Muscle layer of colon (tissue), 2 donors: ENCODE measurements around the gene GMFB.
"Not testable (repeated sequence)": the region's sequence is repeated elsewhere in the genome, so short reads cannot be mapped to it uniquely, and the experiment has no call there.

Experiments used
- H3K27ac ChIP-seq: one replicate; pipeline ENCODE4 v1.7.0; 2013; ENCODE audit warnings: low read depth, mild to moderate bottlenecking, low read length, moderate library complexity
- H3K27me3 ChIP-seq, 2 donors: one replicate each; pipeline ENCODE4 v1.7.0; 2013; ENCODE audit warnings: low read length in 2 of 2, mild to moderate bottlenecking in 2 of 2; ENCODE audit not compliant: insufficient read depth in 2 of 2, control insufficient read depth in 1 of 2
- H3K36me3 ChIP-seq: one replicate; pipeline ENCODE4 v1.7.0; 2013; ENCODE audit warnings: mild to moderate bottlenecking, low read length; ENCODE audit not compliant: insufficient read depth
- H3K4me1 ChIP-seq: one replicate; pipeline ENCODE4 v1.7.0; 2013; ENCODE audit warnings: mild to moderate bottlenecking, low read length; ENCODE audit not compliant: insufficient read depth
- H3K4me3 ChIP-seq, 2 donors: one replicate each; pipeline ENCODE4 v1.7.0; 2013; ENCODE audit warnings: low read length in 2 of 2, low read depth in 1 of 2, mild to moderate bottlenecking in 1 of 2, moderate library complexity in 1 of 2
- H3K9ac ChIP-seq: one replicate; pipeline ENCODE4 v1.7.0; 2013; ENCODE audit warnings: low read length
- H3K9me3 ChIP-seq: one replicate; pipeline ENCODE4 v1.7.0; 2013; ENCODE audit warnings: mild to moderate bottlenecking, low read length
- donor health status: abdominal sarcoma.
- donor health status: Adenocarcinoma of cecum.

The GMFB gene

GRCh38 chr14:54475911-54476310, 12.9 kb downstream of the GMFB start:
- Histone ChIP-seq H3K4me1 (peaks cover 12% of the 10 kb centered on the region), H3K27ac (no peak overlapping the region)

GRCh38 chr14:54475187-54475899, 13.4 kb downstream of the GMFB start:
- Histone ChIP-seq H3K9me3 (no peaks in the 10 kb centered on the region), H3K36me3 (peaks cover 11% of the 10 kb centered on the region), H3K9ac (no peak overlapping the region), H3K27me3 (no peaks in the 10 kb centered on the region), H3K4me3 (no peak overlapping the region), H3K27ac (no peak overlapping the region), H3K4me1 (peaks cover 12% of the 10 kb centered on the region)

More at GRCh38 chr14:54475911-54476310, 12.9 kb downstream of the GMFB start:
- Histone ChIP-seq H3K9me3 (no peaks in the 10 kb centered on the region), H3K27me3 (no peaks in the 10 kb centered on the region), H3K4me3 (no peak overlapping the region), H3K9ac (no peak overlapping the region), H3K36me3 (peaks cover 11% of the 10 kb centered on the region)

- H3K27ac ChIP-seq = no peak overlapping the region
- H3K9me3 ChIP-seq = no peaks in the 10 kb centered on the region
- H3K4me1 ChIP-seq = peaks cover 12% of the 10 kb centered on the region
- peaks cover 7% of the 10 kb centered on the region for H3K36me3 ChIP-seq
- H3K4me3 ChIP-seq = no peak overlapping the region
- H3K9ac ChIP-seq = no peak overlapping the region
- H3K27me3 ChIP-seq = no peaks in the 10 kb centered on the region
Observed at GRCh38 chr14:54474232-54474793, 14.5 kb downstream of the GMFB start.

GRCh38 chr14:54472315-54472714, 16.5 kb downstream of the GMFB start:
- H3K36me3 ChIP-seq = no peaks in the 10 kb centered on the region
- H3K4me1 ChIP-seq = peaks cover 12% of the 10 kb centered on the region
- no peaks in the 10 kb centered on the region for H3K27me3 ChIP-seq
- no peaks in the 10 kb centered on the region for H3K9me3 ChIP-seq
- no peak overlapping the region for H3K9ac ChIP-seq
- no peak overlapping the region for H3K4me3 ChIP-seq
- H3K27ac ChIP-seq = no peak overlapping the region

- Histone ChIP-seq H3K9ac (no peak overlapping the region), H3K27ac (no peak overlapping the region), H3K4me3 (no peak overlapping the region), H3K36me3 (no peaks in the 10 kb centered on the region), H3K27me3 (no peaks in the 10 kb centered on the region), H3K9me3 (no peaks in the 10 kb centered on the region), H3K4me1 (peaks cover 12% of the 10 kb centered on the region)
Observed at GRCh38 chr14:54471641-54472040, 17.1 kb downstream of the GMFB start.

- H3K4me1 ChIP-seq = peaks cover 8% of the 10 kb centered on the region
- no peaks in the 10 kb centered on the region for H3K36me3 ChIP-seq
- H3K27me3 ChIP-seq = no peaks in the 10 kb centered on the region
- H3K9ac ChIP-seq = no peak overlapping the region
- H3K9me3 ChIP-seq = no peaks in the 10 kb centered on the region
- H3K4me3 ChIP-seq = no peak overlapping the region
- H3K27ac ChIP-seq = no peak overlapping the region
Observed at GRCh38 chr14:54470701-54471100, 18.1 kb downstream of the GMFB start.

- no peak overlapping the region for H3K4me3 ChIP-seq
- no peaks in the 10 kb centered on the region for H3K27me3 ChIP-seq
- H3K9ac ChIP-seq = no peak overlapping the region
- no peaks in the 10 kb centered on the region for H3K9me3 ChIP-seq
- H3K27ac ChIP-seq = no peak overlapping the region
- H3K4me1 ChIP-seq = no peaks in the 10 kb centered on the region
- no peaks in the 10 kb centered on the region for H3K36me3 ChIP-seq
Observed at GRCh38 chr14:54467280-54467679, 21.5 kb downstream of the GMFB start.

- H3K4me3 ChIP-seq = no peak overlapping the region
- no peak overlapping the region for H3K27ac ChIP-seq
- no peaks in the 10 kb centered on the region for H3K9me3 ChIP-seq
- H3K4me1 ChIP-seq = no peaks in the 10 kb centered on the region
- no peaks in the 10 kb centered on the region for H3K36me3 ChIP-seq
- no peak overlapping the region for H3K9ac ChIP-seq
- H3K27me3 ChIP-seq = no peaks in the 10 kb centered on the region
Observed at GRCh38 chr14:54465654-54466053, 23.1 kb downstream of the GMFB start.

- H3K4me1 ChIP-seq = no peaks in the 10 kb centered on the region
- H3K4me3 ChIP-seq = no peak overlapping the region
- H3K27ac ChIP-seq = no peak overlapping the region
- H3K27me3 ChIP-seq = no peaks in the 10 kb centered on the region
- no peak overlapping the region for H3K9ac ChIP-seq
- H3K36me3 ChIP-seq = no peaks in the 10 kb centered on the region
- H3K9me3 ChIP-seq = no peaks in the 10 kb centered on the region
Observed at GRCh38 chr14:54462048-54462447, 26.7 kb downstream of the GMFB start.

GRCh38 chr14:54459106-54459505, 29.7 kb downstream of the GMFB start:
- H3K27ac ChIP-seq = no peak overlapping the region
- no peak overlapping the region for H3K9ac ChIP-seq

GRCh38 chr14:54458536-54458935, 30.2 kb downstream of the GMFB start:
- H3K27me3 ChIP-seq, H3K9me3 ChIP-seq, H3K27ac ChIP-seq, H3K36me3 ChIP-seq, H3K9ac ChIP-seq, H3K4me3 ChIP-seq, H3K4me1 ChIP-seq: not testable (repeated sequence)

More at GRCh38 chr14:54459106-54459505, 29.7 kb downstream of the GMFB start:
- Histone ChIP-seq H3K4me1 (no peaks in the 10 kb centered on the region), H3K36me3 (no peaks in the 10 kb centered on the region), H3K9me3 (no peaks in the 10 kb centered on the region), H3K27me3 (no peaks in the 10 kb centered on the region), H3K4me3 (no peak overlapping the region)

- Histone ChIP-seq H3K27me3 (no peaks in the 10 kb centered on the region), H3K27ac (no peak overlapping the region), H3K4me3 (no peak overlapping the region), H3K9me3 (no peaks in the 10 kb centered on the region), H3K4me1 (no peaks in the 10 kb centered on the region), H3K9ac (no peak overlapping the region), H3K36me3 (no peaks in the 10 kb centered on the region)
Observed at GRCh38 chr14:54457609-54457996, 31.2 kb downstream of the GMFB start.
